Measurements from ENCODE around the gene UMPS.
"Not testable (repeated sequence)": the region's sequence is repeated elsewhere in the genome, so short reads cannot be mapped to it uniquely, and the experiment has no call there.

UMPS gene

DNA sequence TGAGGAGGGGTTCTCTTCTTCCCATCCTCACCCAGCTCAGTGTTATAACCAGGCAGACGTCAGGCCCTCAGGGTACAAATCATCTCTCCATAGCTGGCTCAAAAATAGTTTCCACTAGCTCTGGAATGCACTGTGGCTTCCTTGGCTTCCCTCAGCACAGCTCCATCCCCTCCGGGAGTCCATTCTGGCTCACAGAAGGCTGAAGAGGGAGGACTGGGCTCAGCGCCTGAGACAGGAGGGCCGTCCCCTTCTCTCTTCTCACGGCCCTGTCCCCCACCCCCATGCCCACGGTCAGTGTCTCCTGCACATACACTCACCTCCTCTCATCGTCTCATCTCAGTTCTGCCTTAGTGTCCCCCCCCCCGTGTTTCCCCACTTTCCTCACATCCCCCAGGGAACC, 50.1 kb downstream of the UMPS start:
- DNase-seq (ENCODE audit: low read depth in 2 of 2): no peak

DNA sequence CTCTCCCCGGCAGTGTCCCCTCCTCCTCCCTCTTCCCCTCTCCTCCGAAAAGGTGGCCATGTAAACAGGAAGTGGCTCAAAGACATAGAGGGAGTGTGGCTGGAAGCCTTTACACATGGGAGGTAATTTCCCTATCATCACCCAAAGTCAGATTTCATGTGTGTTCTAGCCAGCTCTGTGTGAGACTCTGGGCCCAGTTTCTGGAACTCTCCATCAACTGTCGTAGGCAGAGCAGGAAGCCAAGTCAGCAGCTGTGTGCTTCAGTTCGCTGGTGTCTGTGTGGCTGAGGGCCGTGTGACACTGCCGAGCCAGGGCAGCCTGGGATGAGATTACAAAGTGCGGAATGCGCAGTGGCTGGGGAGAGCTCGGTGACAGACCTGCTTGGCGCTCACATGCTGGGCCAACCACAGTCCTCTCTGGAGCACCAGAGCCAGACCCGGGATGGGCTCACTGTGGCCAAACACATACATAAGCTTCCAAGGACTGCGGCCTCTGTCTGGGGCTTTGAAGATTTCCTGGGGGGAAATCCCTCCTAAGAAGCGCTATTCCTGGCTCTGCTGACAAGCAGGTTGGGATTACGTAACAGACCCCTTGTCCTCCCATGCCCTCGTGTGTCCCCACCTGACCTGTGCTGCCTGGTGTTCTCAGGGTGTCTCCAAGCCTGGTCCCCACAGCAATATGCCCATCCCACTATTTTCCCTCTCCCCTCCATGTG, 50.7 kb downstream of the UMPS start:
- no peak for DNase-seq (ENCODE audit: low read depth in 2 of 2)

- DNase-seq (ENCODE audit: low read depth in 2 of 2): no peak
Measured at GRCh38 chr3:124781476-124782376, 51.5 kb downstream of the UMPS start.

- not testable (repeated sequence) for DNase-seq (ENCODE audit: low read depth in 2 of 2)
Measured at GRCh38 chr3:124782377-124782712, 52.1 kb downstream of the UMPS start.

DNA sequence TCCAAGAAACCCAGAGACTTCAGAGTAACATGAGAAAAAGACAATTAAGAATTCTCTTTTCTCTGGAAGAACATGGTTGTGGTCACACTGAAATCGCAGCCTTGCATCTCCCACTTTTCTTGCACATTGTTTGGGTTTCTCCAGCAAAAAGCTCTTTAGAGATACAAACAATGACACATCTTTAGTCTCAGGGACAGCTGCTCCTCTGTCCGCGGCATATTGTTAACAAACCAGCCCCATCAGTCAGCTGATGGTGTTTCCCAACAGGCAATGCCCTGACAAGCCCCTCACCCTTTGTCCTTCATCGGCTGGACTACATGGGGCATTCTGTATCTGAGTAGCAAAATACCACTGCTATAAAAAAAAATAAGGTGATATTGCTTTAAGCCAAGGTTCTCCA, 53.4 kb downstream of the UMPS start:
- DNase-seq (ENCODE audit: low read depth in 2 of 2): no peak

DNA sequence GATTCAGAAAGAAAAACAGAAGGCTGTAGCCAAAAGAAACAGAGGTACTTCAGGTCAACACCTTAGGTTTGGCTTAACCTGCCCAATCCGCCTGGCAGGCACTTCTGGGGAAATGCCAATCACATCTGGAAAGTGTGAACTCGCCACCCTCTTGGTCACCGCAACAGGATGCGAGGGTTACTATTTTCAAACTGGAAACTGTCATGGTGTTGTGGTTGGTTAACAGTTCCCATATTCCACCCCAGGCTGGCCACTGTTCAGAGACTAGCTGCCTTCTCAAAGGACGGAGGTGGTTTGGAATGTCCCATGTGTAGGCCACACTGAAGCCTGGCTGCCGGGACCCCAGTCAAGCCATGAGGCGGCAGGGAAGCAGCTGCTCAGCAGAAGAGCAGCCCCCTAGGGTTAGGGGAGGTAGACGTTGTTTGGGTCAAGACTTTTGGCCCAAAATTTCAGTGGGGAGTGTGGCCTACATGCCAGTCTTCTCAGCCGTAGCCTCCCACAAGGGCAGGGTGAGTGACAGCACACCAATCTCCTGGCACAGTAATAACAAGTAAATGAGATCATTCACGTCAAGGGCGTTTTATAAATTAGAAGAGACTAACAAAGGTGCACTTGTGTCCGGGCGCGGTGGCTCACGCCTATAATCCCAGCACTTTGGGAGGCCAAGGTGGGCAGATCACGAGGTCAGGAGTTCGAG, 54.6 kb downstream of the UMPS start:
- DNase-seq (ENCODE audit: low read depth in 2 of 2): no peak

DNA sequence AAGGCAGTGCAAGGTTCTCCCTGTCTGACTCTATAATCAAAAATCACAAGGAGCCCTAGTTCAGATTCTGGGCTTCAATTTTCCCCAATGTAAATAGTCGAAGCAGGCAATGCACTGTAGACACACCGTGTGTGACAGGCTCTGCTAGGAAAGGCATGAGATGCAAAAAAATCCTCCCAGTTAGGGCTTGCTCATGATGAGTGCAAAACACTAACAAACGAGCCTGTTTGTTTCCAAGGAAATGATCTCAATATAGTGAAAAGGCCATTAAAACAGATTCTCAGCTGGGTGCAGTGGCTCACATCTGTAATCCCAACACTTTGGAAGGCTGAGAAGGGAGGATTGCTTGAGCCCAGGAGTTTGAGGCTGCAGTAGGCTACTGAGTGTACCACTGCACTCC, 55.7 kb downstream of the UMPS start:
- DNase-seq (ENCODE audit: low read depth in 2 of 2): no peak

GRCh38 chr3:124786511-124787241, 56.4 kb downstream of the UMPS start:
- no peak for DNase-seq (ENCODE audit: low read depth in 2 of 2)

DNA sequence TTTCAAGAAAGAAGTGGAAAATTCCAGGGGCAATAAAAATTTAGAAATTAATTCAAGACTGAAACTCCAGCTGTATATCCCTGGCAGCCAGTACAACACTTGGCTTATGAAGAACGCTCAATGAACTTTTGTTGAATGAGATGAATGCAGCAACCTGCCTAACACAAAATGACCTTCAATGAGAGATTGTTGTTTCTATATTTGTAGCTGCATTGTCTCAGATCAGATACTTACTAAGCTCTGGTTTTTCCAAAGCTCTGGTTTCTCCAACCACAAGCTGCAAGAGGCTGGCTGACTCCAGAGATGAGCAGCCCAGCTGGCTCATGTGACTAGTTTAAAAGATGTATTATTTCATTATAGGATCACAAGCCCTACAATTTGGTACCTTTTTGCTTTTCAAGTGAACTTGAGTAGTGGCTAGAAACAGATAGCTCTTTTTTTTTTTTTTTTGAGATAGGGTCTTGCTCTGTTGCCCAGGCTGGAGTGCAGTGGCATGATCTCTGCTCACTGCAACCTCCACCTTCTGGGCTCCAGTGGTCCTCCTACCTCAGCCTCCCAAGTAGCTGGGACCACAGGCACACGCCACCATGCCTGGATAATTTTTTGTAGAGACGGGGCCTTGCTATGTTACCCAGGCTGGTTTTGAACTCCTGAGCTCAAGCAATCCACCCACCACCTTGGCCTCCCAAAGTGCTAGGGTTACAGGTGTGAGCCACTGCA, 57.4 kb downstream of the UMPS start:
- DNase-seq (ENCODE audit: low read depth in 2 of 2): no peak

DNA sequence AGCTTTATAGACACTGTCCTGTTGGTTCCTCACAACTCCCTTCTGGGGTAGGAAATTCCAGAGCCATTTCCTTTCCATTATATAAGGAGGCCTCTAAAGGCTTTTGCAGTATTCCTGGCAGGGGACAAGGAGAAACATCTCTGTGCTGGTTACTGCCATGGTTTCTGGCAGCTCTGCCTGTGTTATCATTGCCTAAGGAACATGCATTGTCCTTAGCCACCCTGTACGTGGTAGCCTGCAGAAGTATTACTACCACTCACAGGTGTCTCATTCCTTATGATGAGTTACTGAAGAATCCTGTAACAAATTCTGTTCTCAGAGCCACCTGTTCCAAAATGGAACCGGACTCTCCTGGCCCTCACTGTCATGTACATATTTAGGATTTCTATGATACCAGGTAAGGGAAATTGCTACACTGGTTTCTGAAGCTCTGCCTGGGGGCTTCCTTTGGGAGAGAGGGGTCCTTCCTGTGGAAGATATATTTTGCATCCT, 58.0 kb downstream of the UMPS start:
- DNase-seq (ENCODE audit: low read depth in 2 of 2): no peak

DNA sequence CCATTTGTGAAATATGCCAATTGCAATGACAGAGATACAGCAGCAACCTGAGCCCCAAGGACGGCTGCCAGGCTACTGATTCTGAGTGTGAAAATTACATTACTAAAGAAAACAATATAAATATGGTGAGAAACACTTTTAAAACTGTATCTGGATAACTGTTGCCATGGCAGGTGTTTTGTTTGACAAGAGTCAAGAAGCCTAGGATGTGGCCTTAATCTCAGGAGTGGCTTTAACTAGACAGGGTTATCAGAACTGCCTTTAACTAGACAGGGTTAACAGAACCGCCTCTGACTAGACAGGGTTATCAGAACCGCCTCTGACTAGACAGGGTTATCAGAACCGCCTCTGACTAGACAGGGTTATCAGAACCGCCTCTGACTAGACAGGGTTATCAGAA, 58.9 kb downstream of the UMPS start:
- not testable (repeated sequence) for DNase-seq (ENCODE audit: low read depth in 2 of 2)

GRCh38 chr3:124791142-124791541, 60.9 kb downstream of the UMPS start:
- DNase-seq (ENCODE audit: low read depth in 2 of 2): no peak

GRCh38 chr3:124791639-124792151, 61.4 kb downstream of the UMPS start:
- DNase-seq (ENCODE audit: low read depth in 2 of 2): no peak

DNA sequence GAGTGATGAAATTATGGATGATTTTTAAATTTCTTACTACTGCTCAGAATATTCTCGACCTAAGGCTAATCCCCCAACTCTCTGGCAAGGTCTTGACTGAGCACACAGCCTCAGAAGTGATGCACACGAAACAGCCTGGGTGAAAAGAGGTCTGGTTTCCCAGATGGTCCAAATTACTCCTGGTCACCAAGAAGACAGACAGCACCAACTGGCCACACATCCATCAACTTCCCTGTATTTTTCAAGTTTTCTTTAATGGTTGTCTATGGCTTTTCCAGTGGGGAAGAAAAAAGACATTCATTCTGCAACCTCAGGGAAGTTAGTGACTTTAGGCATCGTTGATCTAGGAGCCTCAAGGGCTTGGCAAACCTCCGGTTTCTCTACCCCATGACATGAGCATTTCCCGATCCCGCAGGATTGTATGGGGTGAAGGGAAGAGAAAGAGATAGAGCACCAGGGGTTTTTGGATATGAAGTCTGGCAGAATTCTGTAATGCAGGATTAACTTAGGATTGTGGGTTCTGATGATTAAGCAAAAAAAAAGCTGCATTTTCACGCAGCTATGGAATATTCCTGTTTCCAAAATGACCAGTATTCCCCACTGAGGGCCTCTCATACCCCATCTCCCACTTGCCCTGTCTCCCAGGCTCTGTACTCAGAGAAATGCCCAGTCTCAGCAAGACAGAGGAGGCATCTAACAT, 62.2 kb downstream of the UMPS start:
- DNase-seq (ENCODE audit: low read depth in 2 of 2): no peak

DNA sequence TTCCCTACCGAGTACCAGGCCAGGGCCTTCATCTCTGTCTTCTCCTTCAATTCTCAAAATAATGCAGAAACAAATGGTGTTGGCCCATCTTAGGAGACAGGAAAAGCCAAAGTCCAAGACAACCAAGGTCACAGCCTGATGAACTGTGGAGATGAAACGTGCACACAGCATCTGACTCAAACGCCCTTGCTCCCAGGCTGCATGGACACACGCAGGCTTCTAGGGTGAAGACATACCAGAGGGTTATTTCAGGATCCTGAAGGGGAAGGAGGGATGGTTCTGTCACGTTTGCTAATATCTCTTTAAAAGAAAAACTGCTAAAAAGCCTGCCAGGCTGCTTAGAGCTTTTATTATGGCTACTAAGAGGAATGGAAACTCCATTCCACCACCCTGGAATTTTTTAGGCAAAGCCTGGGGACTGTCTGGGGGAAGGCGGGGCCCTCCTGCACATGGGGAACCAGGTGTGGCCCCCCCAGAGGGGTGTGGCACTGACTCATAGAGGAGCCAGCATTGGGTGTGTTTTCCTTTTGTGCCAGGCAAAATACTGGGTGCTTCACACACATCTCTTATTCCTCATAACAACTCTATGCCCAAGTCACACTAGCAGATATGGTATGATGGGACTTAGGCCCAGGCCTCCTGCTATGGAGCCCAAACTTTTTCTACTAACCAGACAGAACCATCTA, 62.9 kb downstream of the UMPS start:
- DNase-seq (ENCODE audit: low read depth in 2 of 2): no peak

DNA sequence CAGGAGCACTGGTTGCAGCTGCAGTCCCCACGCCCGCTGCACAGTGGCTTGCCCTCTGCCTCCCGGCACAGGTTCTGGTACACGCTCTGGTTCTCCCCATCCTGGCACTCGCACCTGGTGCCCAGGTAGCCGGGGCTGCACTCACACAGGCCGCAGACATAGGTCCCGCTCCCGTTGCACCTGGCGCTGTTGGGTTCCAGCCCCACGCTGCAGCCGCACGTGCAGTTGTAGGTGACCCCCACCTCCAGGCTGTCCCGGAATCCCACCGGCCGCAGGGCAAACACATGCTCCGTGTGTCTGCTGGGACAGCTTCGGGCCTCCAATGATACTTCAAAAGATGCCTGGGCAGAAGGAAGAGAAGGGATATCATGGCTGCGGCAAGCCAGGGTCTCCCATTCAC, 66.2 kb downstream of the UMPS start:
- DNase-seq (ENCODE audit: low read depth in 2 of 2): no peak

GRCh38 chr3:124797426-124797945, 67.2 kb downstream of the UMPS start:
- no peak for DNase-seq (ENCODE audit: low read depth in 2 of 2)

All from stimulated activated CD4-positive, alpha-beta T cell treated with anti-CD3 and anti-CD28 coated beads, Interleukin-4, amount 100 ng/mL, for 48 hours (primary cell).